Muscle of arm (tissue), 12 donors: ENCODE data around the gene TTLL13. TPM values are rescaled to one million over a fixed set of nuclear protein-coding genes. Genes with fewer than 3 reads are reported as not detected.

Experiments
- polyA plus RNA-seq, 12 donors: library from polyadenylated mRNA; unstranded; fragments of 120-200 nt; gene quantifications; one replicate each; pipeline ENCODE4 v1.2.1, GENCODE V29; 2013; ENCODE audit not compliant: insufficient read length in 12 of 12

The TTLL13 gene
- polyA plus RNA-seq, 12 donors = 0.08 to 0.36 (median 0.21) TPM; not detected in 4

Other genes starting within 250 kb of the TTLL13 start
- gene ZNF710, start 248.2 kb upstream of the TTLL13 start, polyA plus RNA-seq = 10 to 100 TPM in 11 of 12 donors, not detected in 1; 16.5 to 43.8 (median 21.0) TPM
- gene IDH2, start 147.1 kb upstream of the TTLL13 start, polyA plus RNA-seq = 100 to 1,000 TPM in 11 of 12 donors, not detected in 1; 159 to 288 (median 245) TPM
- gene SEMA4B, start 48.2 kb upstream of the TTLL13 start, polyA plus RNA-seq = 10 to 100 TPM in 2 of 12 donors, 1 to 10 TPM in 9, not detected in 1; 3.5 to 19.7 (median 6.4) TPM
- gene CIB1, start 15.6 kb upstream of the TTLL13 start, polyA plus RNA-seq = 10 to 100 TPM in 11 of 12 donors, not detected in 1; 18.9 to 32.1 (median 21.9) TPM
- 1 to 10 TPM in 10 of 12 donors, not detected in 2; 1.4 to 3.1 (median 2.1) TPM for gene GDPGP1, start 15.3 kb upstream of the TTLL13 start, polyA plus RNA-seq
- 100 to 1,000 TPM in 9 of 12 donors, 10 to 100 TPM in 2, not detected in 1; 73.0 to 111 (median 105) TPM for gene NGRN, start 16.1 kb downstream of the TTLL13 start, polyA plus RNA-seq
- gene ZNF774, start 102.7 kb downstream of the TTLL13 start, polyA plus RNA-seq = 1 to 10 TPM in 10 of 12 donors, not detected in 2; 1.9 to 4.2 (median 3.1) TPM
- gene IQGAP1, start 138.7 kb downstream of the TTLL13 start, polyA plus RNA-seq = 100 to 1,000 TPM in 5 of 12 donors, 10 to 100 TPM in 7; 66.2 to 209 (median 87.6) TPM